Uterus (tissue), 4 donors: ENCODE measurements around the gene DIPK1A. TPM values are rescaled to one million over a fixed set of nuclear protein-coding genes. Genes with fewer than 3 reads are reported as not detected.

Experiments used
- DNase-seq, 2 donors: peaks; one replicate each; pipeline ENCODE4 v3.0.0-alpha.2; 2019 to 2020
- H3K27ac ChIP-seq, 2 donors: fragments of 200-600 bp; sonication (generic); 1 replicate in 1 of 2; 2 replicates in 1 of 2; pipeline ENCODE4 v1.5.1; 2016 to 2018
- H3K27me3 ChIP-seq, 2 donors: fragments of 200-600 bp; sonication (generic); one replicate each; pipeline ENCODE4 v1.5.1; 2018 to 2019; ENCODE audit warnings: control low read depth in 1 of 2
- H3K36me3 ChIP-seq, 2 donors: fragments of 200-600 bp; sonication (generic); one replicate each; pipeline ENCODE4 v1.5.1; 2019; ENCODE audit warnings: control low read depth in 1 of 2
- H3K4me1 ChIP-seq, 2 donors: fragments of 200-600 bp; sonication (generic); one replicate each; pipeline ENCODE4 v1.5.1; 2018 to 2019; ENCODE audit warnings: control low read depth in 1 of 2
- H3K4me3 ChIP-seq, 2 donors: fragments of 200-600 bp; sonication (generic); 1 replicate in 1 of 2; 2 replicates in 1 of 2; pipeline ENCODE4 v1.5.1; 2018 to 2019; ENCODE audit warnings: mild to moderate bottlenecking in 1 of 2
- H3K9me3 ChIP-seq, 2 donors: fragments of 200-600 bp; sonication (generic); one replicate each; pipeline ENCODE4 v1.5.1; 2019; ENCODE audit warnings: control low read depth in 1 of 2
- CTCF ChIP-seq, 4 experiments: fragments of 200-600 bp in 2 of 4; fragments of 450-650 bp in 2 of 4; sonication (generic) in 2 of 4; IDR thresholded peaks; one replicate each; pipeline ENCODE4 v1.5.1; 2016 to 2019; ENCODE audit warnings: antibody characterized with exemption in 4 of 4, mild to moderate bottlenecking in 2 of 4, moderate library complexity in 1 of 4
- POLR2A ChIP-seq, 2 donors: fragments of 450-650 bp; IDR thresholded peaks; one replicate each; pipeline ENCODE4 v1.6.1; 2016; ENCODE audit warnings: antibody characterized with exemption in 2 of 2, mild to moderate bottlenecking in 1 of 2, moderate library complexity in 1 of 2
- intact Hi-C: fragments of 100-400 bp; cut with DNase I; formaldehyde crosslinking; loops from one replicate; pipeline ENCODE4 v1.15.1; 2023; ENCODE audit warnings: low total_unique reads
- total RNA-seq, 4 donors: library from RNA; depleted of rRNA in 3 of 4; stranded (reverse); fragments of >200 nt in 3 of 4; gene quantifications; one replicate each; pipeline versions ENCODE4 v1.1.0 to v1.2.4, GENCODE V29; 2014 to 2023
- donor health status: DM: yes; HTN: yes; CAD: no.

The DIPK1A gene
- total RNA-seq, 4 donors from 2014 or later = 15.5 to 28.4 (median 20.8) TPM

DNA sequence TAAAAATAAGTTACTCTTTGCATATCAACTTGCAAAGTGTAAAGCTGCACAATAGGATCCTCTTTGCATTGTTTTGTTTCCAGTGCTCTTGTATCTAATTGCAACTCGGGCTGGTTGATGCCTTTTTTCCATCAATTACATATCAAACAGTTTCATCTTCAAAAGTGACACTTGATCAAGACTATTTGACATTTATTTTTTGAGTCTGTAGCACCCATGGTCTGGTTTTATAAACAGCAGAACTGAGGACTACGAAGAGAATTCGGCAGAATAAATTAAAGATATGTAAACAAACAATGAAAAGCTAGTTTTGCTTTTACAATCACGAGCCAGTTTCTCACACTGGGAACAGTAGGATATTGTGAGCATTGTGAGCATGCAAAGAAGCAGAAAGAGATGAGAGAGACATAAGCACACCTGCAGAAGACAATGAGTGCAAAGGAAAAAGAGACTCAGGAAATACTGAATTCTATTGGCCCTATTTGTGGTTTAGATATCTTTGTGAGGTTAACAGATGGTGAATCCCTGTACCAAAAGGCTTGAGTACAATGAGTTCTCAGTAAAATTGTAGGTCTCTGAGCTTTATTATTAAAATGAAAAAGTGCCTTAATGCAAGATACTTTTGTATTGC lies 84.1 kb downstream of the DIPK1A start:
- TF ChIP-seq CTCF (IDR thresholded peaks at IDR 0.05) = no peak
- no peak for TF ChIP-seq POLR2A (IDR thresholded peaks at IDR 0.05)
- H3K4me3 ChIP-seq = no peak overlapping the region
- intact Hi-C loops = no loop called here
- H3K9me3 ChIP-seq = peaks cover 0 to 2% of the 10 kb centered on the region in 2 donors
- no peaks in the 10 kb centered on the region for H3K36me3 ChIP-seq
- DNase-seq = no peak
- no peak overlapping the region for H3K27ac ChIP-seq
- no peaks in the 10 kb centered on the region for H3K4me1 ChIP-seq
- H3K27me3 ChIP-seq = no peaks in the 10 kb centered on the region

- peaks cover 0 to 2% of the 10 kb centered on the region in 2 donors for H3K9me3 ChIP-seq
- DNase-seq = no peak
- TF ChIP-seq CTCF (IDR thresholded peaks at IDR 0.05) = no peak
- TF ChIP-seq POLR2A (IDR thresholded peaks at IDR 0.05) = no peak
- no peak overlapping the region for H3K4me3 ChIP-seq
- intact Hi-C loops = no loop called here
- no peaks in the 10 kb centered on the region for H3K4me1 ChIP-seq
- H3K36me3 ChIP-seq = no peaks in the 10 kb centered on the region
- H3K27ac ChIP-seq = no peak overlapping the region
- no peaks in the 10 kb centered on the region for H3K27me3 ChIP-seq
Measured at GRCh38 chr1:92876351-92876750, 84.9 kb downstream of the DIPK1A start.

GRCh38 chr1:92874987-92875386 lies 86.3 kb downstream of the DIPK1A start:
- DNase-seq = no peak
- TF ChIP-seq POLR2A (IDR thresholded peaks at IDR 0.05) (no peak), CTCF (IDR thresholded peaks at IDR 0.05) (no peak)
- Histone ChIP-seq H3K4me3 (no peak overlapping the region), H3K36me3 (no peaks in the 10 kb centered on the region), H3K27me3 (no peaks in the 10 kb centered on the region), H3K27ac (no peak overlapping the region), H3K9me3 (peaks cover 0 to 2% of the 10 kb centered on the region in 2 donors), H3K4me1 (no peaks in the 10 kb centered on the region)
- intact Hi-C loops = no loop called here

GRCh38 chr1:92872719-92873118 lies 88.5 kb downstream of the DIPK1A start:
- DNase-seq = no peak
- TF ChIP-seq POLR2A (IDR thresholded peaks at IDR 0.05) (no peak), CTCF (IDR thresholded peaks at IDR 0.05) (no peak)
- intact Hi-C loops = no loop called here
- Histone ChIP-seq H3K27ac (no peak overlapping the region), H3K36me3 (no peaks in the 10 kb centered on the region), H3K27me3 (no peaks in the 10 kb centered on the region), H3K4me1 (no peaks in the 10 kb centered on the region), H3K9me3 (peaks cover 0 to 2% of the 10 kb centered on the region in 2 donors), H3K4me3 (no peak overlapping the region)

GRCh38 chr1:92870591-92870990 lies 90.7 kb downstream of the DIPK1A start:
- Histone ChIP-seq H3K27me3 (no peaks in the 10 kb centered on the region), H3K27ac (no peak overlapping the region), H3K4me1 (no peaks in the 10 kb centered on the region), H3K4me3 (no peak overlapping the region), H3K9me3 (peaks cover 0 to 2% of the 10 kb centered on the region in 2 donors), H3K36me3 (no peaks in the 10 kb centered on the region)
- no peak for TF ChIP-seq CTCF (IDR thresholded peaks at IDR 0.05)
- no peak for TF ChIP-seq POLR2A (IDR thresholded peaks at IDR 0.05)
- intact Hi-C loops = no loop called here
- DNase-seq = no peak
